GM12872 (cell line): ENCODE results near the gene CAPZB.

Source experiments
- CTCF ChIP-seq: IDR thresholded peaks from 3 replicates; pipeline ENCODE4 v1.5.1; 2011; ENCODE audit warnings: low read depth, mild to moderate bottlenecking, low read length, moderate library complexity; ENCODE audit not compliant: insufficient read depth

CAPZB gene

DNA sequence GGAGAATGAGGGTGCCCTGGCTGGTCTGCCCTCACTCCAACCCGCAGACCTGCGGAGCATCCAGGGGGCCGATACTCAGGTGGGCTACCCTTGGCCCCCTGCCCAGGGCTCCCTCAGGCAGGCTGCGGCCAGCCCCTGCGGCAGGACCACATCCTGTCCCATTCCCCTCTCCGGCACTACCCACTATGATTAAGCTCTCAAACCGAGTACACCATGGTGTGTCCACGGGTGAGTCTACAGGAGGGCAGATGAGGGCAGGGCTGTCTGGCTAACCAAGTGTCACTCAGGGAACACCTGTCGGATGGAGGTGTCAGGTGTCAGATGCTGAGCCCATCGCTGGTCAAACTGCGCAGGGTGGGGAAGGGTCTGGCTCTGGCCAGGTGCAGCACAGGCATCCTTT, 126.0 kb downstream of the CAPZB start:
- no peak for TF ChIP-seq CTCF

- no peak for TF ChIP-seq CTCF
Observed at GRCh38 chr1:19358710-19359109, 126.6 kb downstream of the CAPZB start.

DNA sequence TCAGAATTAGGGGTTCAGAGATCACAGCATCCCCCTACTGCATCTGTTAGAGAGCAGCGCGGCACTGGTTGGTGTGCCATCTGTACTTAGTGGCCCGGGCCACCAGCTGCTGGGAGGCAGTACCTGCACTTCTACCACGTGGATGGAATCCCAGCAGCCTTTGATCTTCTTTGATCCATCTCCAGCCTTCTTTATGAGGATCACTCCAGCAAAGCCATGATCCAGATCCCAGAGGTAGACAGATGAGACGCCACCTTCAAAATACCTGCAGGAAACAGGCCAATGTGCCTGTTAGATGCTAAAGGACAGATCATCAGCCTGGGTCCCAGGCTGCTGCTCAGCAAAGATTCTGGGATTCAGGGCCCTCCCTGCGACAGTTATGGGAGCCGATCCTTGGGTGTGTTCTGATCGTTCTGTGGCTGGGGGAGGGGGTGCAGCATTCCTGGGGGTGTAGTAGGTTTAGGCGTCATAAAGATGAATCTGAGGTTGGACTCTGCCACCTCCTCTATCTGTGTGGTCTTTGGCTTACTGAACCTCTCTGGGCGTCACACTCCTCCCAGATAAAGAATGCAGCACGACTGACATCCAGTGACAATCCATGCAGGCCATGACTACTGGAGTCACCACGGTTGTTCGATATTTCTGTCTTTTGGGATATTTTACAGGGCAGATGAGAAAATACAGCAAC, 127.9 kb downstream of the CAPZB start:
- no peak for TF ChIP-seq CTCF

GRCh38 chr1:19356266-19356665, 129.1 kb downstream of the CAPZB start:
- TF ChIP-seq CTCF = no peak

GRCh38 chr1:19354531-19354981, 130.8 kb downstream of the CAPZB start:
- TF ChIP-seq CTCF = no peak

- no peak for TF ChIP-seq CTCF
Observed at GRCh38 chr1:19353596-19353995, 131.7 kb downstream of the CAPZB start.

- no peak for TF ChIP-seq CTCF
Observed at GRCh38 chr1:19352839-19353238, 132.5 kb downstream of the CAPZB start.
